SH-SY5Y (cell line): Measurements from ENCODE around the gene MFAP2.

Source experiments
- GATA2 ChIP-seq: IDR thresholded peaks from 2 replicates; pipeline ENCODE4 v1.6.1; 2011; ENCODE audit warnings: mild to moderate bottlenecking, low read depth, low read length
- GATA3 ChIP-seq: IDR thresholded peaks from 2 replicates; pipeline ENCODE4 v1.6.1; 2011; ENCODE audit warnings: low read depth, mild to moderate bottlenecking, low read length, moderate library complexity

GRCh38 chr1:16965486-16966067, 14.8 kb downstream of the MFAP2 start:
- TF ChIP-seq GATA2 (no peak), GATA3 (no peak)
